H1 (cell line): ENCODE results near the gene NT5C1B. TPM values are rescaled to one million over a fixed set of nuclear protein-coding genes. Genes with fewer than 3 reads are reported as not detected.

Source experiments
- CTCF ChIA-PET: fragments of 300-600 bp; sonication (Branson Sonifier 250); formaldehyde crosslinking; loops from one replicate; lab custom pipeline; 2021; ENCODE audit not compliant: partially characterized antibody; lab: Charles Lee
- POLR2A ChIA-PET: fragments of 300-600 bp; sonication (Branson Sonifier 250); formaldehyde crosslinking; loops from one replicate; lab custom pipeline; 2021; ENCODE audit warnings: inconsistent platforms; ENCODE audit not compliant: partially characterized antibody; lab: Charles Lee
- DNase-seq, 2 experiments: peaks; one replicate each; pipeline versions ENCODE4 v3.0.0 to v3.0.0-alpha.2; 2010 to 2022; ENCODE audit warnings: low spot score in 2 of 2, low read depth in 1 of 2, mixed read lengths in 1 of 2
- FAIRE-seq: peaks from 2 replicates; lab custom pipeline; 2011; peaks lifted over from hg19 to GRCh38; lab: Jason Lieb, UNC
- H2AFZ ChIP-seq: 2 replicates; pipeline ENCODE4 v1.8.1; 2012; ENCODE audit warnings: low read length, inconsistent platforms
- H2AK5ac ChIP-seq: 2 replicates; pipeline ENCODE4 v1.6.1; 2013; ENCODE audit warnings: low read depth, low read length
- H2BK120ac ChIP-seq: replicated peaks from 2 replicates; pipeline ENCODE3; 2013; ENCODE audit warnings: low read depth, low read length, inconsistent platforms
- H2BK12ac ChIP-seq: 2 replicates; pipeline ENCODE4 v1.6.1; 2013; ENCODE audit warnings: low read depth, low read length
- H2BK15ac ChIP-seq: 2 replicates; pipeline ENCODE4 v1.6.1; 2013; ENCODE audit warnings: low read length
- H2BK20ac ChIP-seq: 2 replicates; pipeline ENCODE4 v1.6.1; 2013; ENCODE audit warnings: low read length
- H2BK5ac ChIP-seq: 2 replicates; pipeline ENCODE4 v1.6.1; 2013; ENCODE audit warnings: low read depth, low read length
- H3K14ac ChIP-seq: 2 replicates; pipeline ENCODE4 v1.6.1; 2013; ENCODE audit warnings: inconsistent platforms; ENCODE audit not compliant: insufficient read length
- H3K18ac ChIP-seq: 2 replicates; pipeline ENCODE4 v1.6.1; 2013; ENCODE audit warnings: low read length; ENCODE audit errors: extremely low read depth
- H3K23ac ChIP-seq: 2 replicates; pipeline ENCODE4 v1.6.1; 2013; ENCODE audit warnings: inconsistent platforms; ENCODE audit not compliant: insufficient read length
- H3K23me2 ChIP-seq: 2 replicates; pipeline ENCODE4 v1.6.1; 2013; ENCODE audit warnings: low read depth, low read length
- H3K27ac ChIP-seq: 2 replicates; pipeline ENCODE4 v1.6.1; 2011; ENCODE audit warnings: low read depth, low read length, inconsistent platforms
- H3K27me3 ChIP-seq, 4 experiments: replicated peaks in 1 of 4; 1 replicate in 1 of 4; 2 replicates in 3 of 4; pipeline versions ENCODE4 v1.6.1 to v1.8.1; 2011 to 2013; ENCODE audit warnings: low read length in 3 of 4, mild to moderate bottlenecking in 3 of 4, inconsistent platforms in 2 of 4, mixed read lengths in 2 of 4, moderate library complexity in 1 of 4; ENCODE audit not compliant: control insufficient read depth in 3 of 4, insufficient read depth in 3 of 4; ENCODE audit errors: extremely low read depth in 1 of 4
- H3K36me3 ChIP-seq, 4 experiments: 2 replicates each; pipeline versions ENCODE4 v1.6.1 to v1.8.1; 2011 to 2013; ENCODE audit warnings: mild to moderate bottlenecking in 4 of 4, low read length in 3 of 4, moderate library complexity in 2 of 4, control low read depth in 1 of 4, inconsistent platforms in 1 of 4; ENCODE audit not compliant: insufficient read depth in 4 of 4, control insufficient read depth in 2 of 4
- H3K4ac ChIP-seq: replicated peaks from 2 replicates; pipeline ENCODE3; 2013; ENCODE audit warnings: low read length, low read depth, mixed read lengths, inconsistent platforms; ENCODE audit not compliant: insufficient read length
- H3K4me1 ChIP-seq, 4 experiments: replicated peaks in 1 of 4; 1 replicate in 1 of 4; 2 replicates in 3 of 4; pipeline versions ENCODE4 v1.6.1 to v1.8.1; 2011 to 2013; ENCODE audit warnings: low read length in 3 of 4, inconsistent platforms in 2 of 4, mixed read lengths in 1 of 4; ENCODE audit not compliant: insufficient read depth in 4 of 4, control insufficient read depth in 3 of 4
- H3K4me2 ChIP-seq, 2 experiments: 2 replicates each; pipeline versions ENCODE4 v1.6.1 to v1.8.1; 2011 to 2013; ENCODE audit warnings: low read depth in 2 of 2, low read length in 2 of 2, control low read depth in 1 of 2, inconsistent platforms in 1 of 2, mild to moderate bottlenecking in 1 of 2; ENCODE audit not compliant: insufficient read depth in 1 of 2
- H3K4me3 ChIP-seq, 4 experiments: fragments of 200-600, 300-600 bp in 1 of 4; sonication (generic), shearing (Covaris generic), sonication (Bioruptor Twin) in 1 of 4; 2 replicates each; pipeline versions ENCODE4 v1.5.1 to v1.8.1; 2011 to 2016; ENCODE audit warnings: low read length in 4 of 4, low read depth in 3 of 4, control low read depth in 2 of 4, inconsistent platforms in 2 of 4, mild to moderate bottlenecking in 2 of 4, mixed read lengths in 1 of 4, moderate library complexity in 1 of 4; ENCODE audit not compliant: insufficient read depth in 2 of 4; ENCODE audit errors: extremely low read depth in 1 of 4
- H3K56ac ChIP-seq: replicated peaks from 2 replicates; pipeline ENCODE3; 2013; ENCODE audit warnings: low read depth, mild to moderate bottlenecking, mixed read lengths, low read length, inconsistent platforms; ENCODE audit not compliant: insufficient read length
- H3K79me1 ChIP-seq: 2 replicates; pipeline ENCODE4 v1.6.1; 2013; ENCODE audit warnings: low read depth, low read length, control low read depth
- H3K79me2 ChIP-seq, 2 experiments: 2 replicates each; pipeline versions ENCODE4 v1.6.1 to v1.8.1; 2012 to 2013; ENCODE audit warnings: low read length in 2 of 2, mild to moderate bottlenecking in 2 of 2, inconsistent platforms in 1 of 2; ENCODE audit not compliant: insufficient read depth in 2 of 2, control insufficient read depth in 1 of 2
- H3K9ac ChIP-seq, 4 experiments: replicated peaks in 1 of 4; 1 replicate in 1 of 4; 2 replicates in 3 of 4; pipeline versions ENCODE4 v1.6.1 to v1.8.1; 2011 to 2013; ENCODE audit warnings: low read depth in 3 of 4, low read length in 3 of 4, control low read depth in 2 of 4, mild to moderate bottlenecking in 2 of 4, moderate library complexity in 2 of 4, inconsistent platforms in 1 of 4; ENCODE audit errors: extremely low read depth in 1 of 4
- H3K9me3 ChIP-seq, 2 experiments: 2 replicates each; pipeline versions ENCODE4 v1.6.1 to v1.8.1; 2012 to 2013; ENCODE audit warnings: mild to moderate bottlenecking in 2 of 2, moderate library complexity in 2 of 2, control low read depth in 1 of 2, inconsistent platforms in 1 of 2, low read depth in 1 of 2, low read length in 1 of 2, mixed read lengths in 1 of 2; ENCODE audit not compliant: insufficient read depth in 2 of 2
- H4K20me1 ChIP-seq, 2 experiments: replicated peaks in 1 of 2; 2 replicates each; pipeline versions ENCODE3 to v1.8.1; 2011 to 2013; ENCODE audit warnings: inconsistent platforms in 2 of 2, low read length in 2 of 2, mild to moderate bottlenecking in 1 of 2; ENCODE audit not compliant: insufficient read depth in 2 of 2, control insufficient read depth in 1 of 2
- H4K5ac ChIP-seq: 2 replicates; pipeline ENCODE4 v1.6.1; 2013; ENCODE audit warnings: low read length, low read depth, mixed read lengths, inconsistent platforms; ENCODE audit not compliant: insufficient read length
- H4K8ac ChIP-seq: 2 replicates; pipeline ENCODE4 v1.8.0; 2013; ENCODE audit warnings: mild to moderate bottlenecking, moderate library complexity, low read length, inconsistent platforms; ENCODE audit not compliant: insufficient read depth; ENCODE audit errors: extremely low read depth
- H4K91ac ChIP-seq: replicated peaks from 2 replicates; pipeline ENCODE3; 2013; ENCODE audit warnings: low read length, mixed read lengths, inconsistent platforms; ENCODE audit not compliant: insufficient read length
- ATF2 ChIP-seq: IDR thresholded peaks from 2 replicates; pipeline ENCODE4 v1.6.1; 2012; ENCODE audit warnings: low read length, inconsistent platforms
- HDAC6 ChIP-seq: IDR thresholded peaks from one replicate; pipeline ENCODE4 v1.7.1; 2012; ENCODE audit warnings: low read depth, mild to moderate bottlenecking, inconsistent platforms, low read length, moderate library complexity
- JUN ChIP-seq: IDR thresholded peaks from 2 replicates; pipeline ENCODE4 v1.6.1; 2011; ENCODE audit warnings: low read depth, mild to moderate bottlenecking, improper control_type of control experiment, low read length
- JUND ChIP-seq: IDR thresholded peaks from 2 replicates; pipeline ENCODE4 v1.6.1; 2011; ENCODE audit warnings: mild to moderate bottlenecking, improper control_type of control experiment, low read length
- MAFK ChIP-seq: IDR thresholded peaks from 2 replicates; pipeline ENCODE4 v1.6.1; 2012; ENCODE audit warnings: low read depth, mild to moderate bottlenecking, improper control_type of control experiment, low read length
- SUZ12 ChIP-seq: fragments of 200-600 bp; sonication (generic); IDR thresholded peaks from 2 replicates; pipeline ENCODE4 v1.6.1; 2012; ENCODE audit warnings: mild to moderate bottlenecking, inconsistent platforms, low read length, moderate library complexity, mixed read lengths
- TCF12 ChIP-seq: IDR thresholded peaks from 2 replicates; pipeline ENCODE4 v1.6.1; 2011; ENCODE audit warnings: low read depth, mild to moderate bottlenecking, low read length
- TEAD4 ChIP-seq: IDR thresholded peaks from 2 replicates; pipeline ENCODE4 v1.6.1; 2012; ENCODE audit warnings: low read depth, low read length, inconsistent platforms, mixed read lengths
- WGBS, 2 experiments: shearing (Covaris generic) in 1 of 2; methylation state at CpG; one replicate each; pipeline versions ENCODE4 v1.1.6 to v1.1.7; 2013 to 2015; ENCODE audit warnings: low lambda C conversion rate in 2 of 2, mixed read lengths in 2 of 2, inconsistent platforms in 1 of 2, low coverage in 1 of 2, missing lambda C conversion rate in 1 of 2; ENCODE audit not compliant: insufficient replicate concordance in 2 of 2, insufficient coverage in 1 of 2, insufficient read length in 1 of 2; ENCODE audit errors: extremely low coverage in 1 of 2, missing lambda C conversion rate in 1 of 2; 5-methylcytosine and 5-hydroxymethylcytosine counted together
- polyA plus RNA-seq, 7 experiments: library from polyadenylated mRNA; depleted of rRNA in 3 of 7; stranded (reverse) in 5 of 7; unstranded in 2 of 7; fragments of >200 nt in 5 of 7; fragments of 200-250 nt in 2 of 7; gene quantifications; 1 replicate in 5 of 7; 2 replicates in 1 of 7; 4 replicates in 1 of 7; pipeline versions ENCODE4 v1.2.1 to v1.2.3, GENCODE V29; 2011 to 2013; ENCODE audit warnings: missing spikeins in 2 of 7, mixed read lengths in 2 of 7
- total RNA-seq: library from RNA; stranded (reverse); fragmentation: NEBNext Ultra II Directional; extraction: Animal tissue kit (Norgen Biotek cat#: 25700); gene quantifications from 2 replicates; pipeline ENCODE4 v1.2.1, GENCODE V29; 2021

NT5C1B gene
- total and polyA plus RNA-seq, 2 of the 8 experiments (the other 6 are each of a cell fraction or from before 2014, with no cell fraction given): not detected

DNA sequence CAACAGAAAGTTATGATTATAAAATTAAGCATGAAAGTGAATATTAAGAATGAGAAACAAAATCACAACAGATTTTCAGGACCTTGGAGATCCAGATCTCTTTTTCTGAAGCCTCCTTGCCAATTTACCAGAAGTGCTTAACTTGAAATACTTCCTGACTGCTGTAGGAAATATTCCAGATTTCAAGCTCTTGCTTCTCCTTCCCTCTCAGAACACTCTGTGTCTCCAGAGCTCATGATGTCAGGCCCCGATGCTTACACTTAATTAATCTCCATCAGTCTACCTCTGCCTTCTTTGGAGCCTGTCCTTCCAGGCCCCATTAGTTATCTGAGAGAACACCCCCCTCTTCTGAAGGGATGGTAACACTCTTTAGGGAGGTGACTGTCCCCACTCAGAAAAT is 20.7 kb upstream of the NT5C1B start:
- FAIRE-seq: no peak
- H2AK5ac ChIP-seq: no peak overlapping the region
- no peak overlapping the region for H3K23ac ChIP-seq
- H2AFZ ChIP-seq: no peak overlapping the region
- no peaks in the 10 kb centered on the region for H3K79me2 ChIP-seq
- H2BK5ac ChIP-seq: no peak overlapping the region
- no peak overlapping the region for H4K5ac ChIP-seq
- no peak overlapping the region for H2BK120ac ChIP-seq
- H3K4me1 ChIP-seq: no peaks in the 10 kb centered on the region
- H4K8ac ChIP-seq: no peak overlapping the region
- 95% methylated on average over 1 of the region's 1 CpG; no CpG with 5 or more reads in 1 of the 2 experiments for WGBS, 2 experiments
- H3K9me3 ChIP-seq: no peaks in the 10 kb centered on the region
- H3K4me2 ChIP-seq: no peak overlapping the region
- CTCF ChIA-PET: interaction anchor here (0.8 to 1.6 kb wide), 4 partner anchors 11 to 759 kb away, joined by 3 to 5 read pairs (median 4); no protein-coding TSS in a partner anchor
- no peak overlapping the region for H3K9ac ChIP-seq
- no peak overlapping the region for H3K18ac ChIP-seq
- H3K56ac ChIP-seq: no peak overlapping the region
- no peak overlapping the region for H2BK20ac ChIP-seq
- no peak for TF ChIP-seq JUND
- TF ChIP-seq JUN: no peak
- no peak for TF ChIP-seq SUZ12
- no peak for TF ChIP-seq HDAC6
- no peak for TF ChIP-seq MAFK
- no peak for TF ChIP-seq ATF2
- TF ChIP-seq TEAD4: no peak
- TF ChIP-seq TCF12: no peak
- no peaks in the 10 kb centered on the region for H3K23me2 ChIP-seq
- H4K20me1 ChIP-seq: no peaks in the 10 kb centered on the region
- DNase-seq: no peak
- H3K36me3 ChIP-seq: no peaks in the 10 kb centered on the region
- H3K79me1 ChIP-seq: no peaks in the 10 kb centered on the region
- no peak overlapping the region for H3K14ac ChIP-seq
- no peaks in the 10 kb centered on the region for H3K27me3 ChIP-seq
- no peak overlapping the region for H3K4me3 ChIP-seq
- no peak overlapping the region for H4K91ac ChIP-seq
- POLR2A ChIA-PET: no interaction called here
- no peak overlapping the region for H3K4ac ChIP-seq
- H2BK12ac ChIP-seq: no peak overlapping the region
- no peak overlapping the region for H2BK15ac ChIP-seq
- H3K27ac ChIP-seq: no peak overlapping the region
